K562 (cell line): ENCODE results near the gene PLA1A. TPM values are rescaled to one million over a fixed set of nuclear protein-coding genes. Genes with fewer than 3 reads are reported as not detected.
A peak's percentile ranks its signal among the peaks of the same experiment; 100 is the strongest.

ENCODE experiments used
- ARNT ChIP-seq, 2 experiments: fragments of 450-650 bp; IDR thresholded peaks; 2 replicates each; pipeline ENCODE4 v1.6.1; 2016; ENCODE audit warnings: mild to moderate bottlenecking in 1 of 2
- CAMTA2 ChIP-seq: fragments of 250-450 bp; sonication (Bioruptor Pico); conservative IDR thresholded peaks from 2 replicates; pipeline ENCODE4 v1.5.1; 2022
- FUS ChIP-seq: fragments of 200-400 bp; formaldehyde crosslinking; optimal IDR thresholded peaks from 2 replicates; pipeline ENCODE3; 2017; ENCODE audit warnings: low read depth, low read length
- KLF1 ChIP-seq: fragments of 450-650 bp; IDR thresholded peaks from 2 replicates; pipeline ENCODE4 v1.6.1; 2016; ENCODE audit warnings: missing genetic modification characterization, missing compliant biosample characterization
- NCOA4 ChIP-seq: fragments of 450-650 bp; IDR thresholded peaks from 2 replicates; pipeline ENCODE4 v1.6.1; 2018; ENCODE audit warnings: mild to moderate bottlenecking; ENCODE audit not compliant: partially characterized antibody
- NFE2L1 ChIP-seq: fragments of 450-650 bp; IDR thresholded peaks from 2 replicates; pipeline ENCODE4 v1.6.1; 2016; ENCODE audit warnings: missing genetic modification characterization, low read depth, mild to moderate bottlenecking, missing compliant biosample characterization, moderate library complexity, borderline replicate concordance
- RBBP5 ChIP-seq: fragments of 200-600 bp; sonication (generic); IDR thresholded peaks from 2 replicates; pipeline ENCODE4 v1.6.1; 2012; ENCODE audit warnings: borderline replicate concordance, mild to moderate bottlenecking, low read length, control low read depth, inconsistent platforms; ENCODE audit not compliant: insufficient read depth, poor library complexity, severe bottlenecking
- SAFB ChIP-seq: fragments of 200-400 bp; formaldehyde crosslinking; IDR thresholded peaks from 2 replicates; pipeline ENCODE4 v1.6.1; 2017; ENCODE audit warnings: low read depth, low read length, borderline replicate concordance
- SMARCC2 ChIP-seq: fragments of 450-650 bp; IDR thresholded peaks from 2 replicates; pipeline ENCODE4 v1.6.1; 2017; ENCODE audit warnings: antibody characterized with exemption, moderate library complexity, mild to moderate bottlenecking, low read depth
- ZNF23 ChIP-seq: fragments of 250-450 bp; sonication (Bioruptor Pico); IDR thresholded peaks from 2 replicates; pipeline ENCODE4 v1.4.0; 2020; ENCODE audit warnings: mild to moderate bottlenecking
- ZNF282 ChIP-seq: sonication (generic); formaldehyde crosslinking; IDR thresholded peaks from 2 replicates; pipeline ENCODE4 v1.8.1; 2023; ENCODE audit warnings: missing genetic modification reagents
- ZNF830 ChIP-seq: fragments of 250-450 bp; sonication (Bioruptor Pico); IDR thresholded peaks from 2 replicates; pipeline ENCODE4 v1.5.0; 2021; ENCODE audit warnings: mild to moderate bottlenecking
- polyA plus RNA-seq, 8 experiments: library from polyadenylated mRNA; depleted of rRNA in 4 of 8; stranded (reverse) in 5 of 8; unstranded in 3 of 8; fragments of >200 nt; fragmentation: Nextera tagmentation in 2 of 8; fragmentation: Illumina TruSeq in 1 of 8; extraction: Ambion mirVana in 2 of 8; extraction: Trizol in 1 of 8; gene quantifications; 2 replicates each; pipeline versions ENCODE4 v1.2.1 to v1.2.3, GENCODE V29; 2011 to 2014; ENCODE audit warnings: inconsistent platforms in 1 of 8, missing spikeins in 1 of 8
- total RNA-seq, 7 experiments: library from RNA; depleted of rRNA in 6 of 7; stranded (reverse); fragments of >200 nt in 6 of 7; fragmentation: Illumina TruSeq in 2 of 7; extraction: Trizol in 2 of 7; gene quantifications; 2 replicates each; pipeline versions ENCODE4 v1.2.1 to v1.2.3, GENCODE V29; 2011 to 2021; ENCODE audit warnings: low replicate concordance in 1 of 7
- TF ChIP-seq, protein P1 (sequence below): fragments of 450-650 bp; IDR thresholded peaks from 2 replicates; pipeline ENCODE4 v1.6.1; 2016; ENCODE audit warnings: mild to moderate bottlenecking, moderate library complexity
- TF ChIP-seq, protein P2 (sequence below): fragments of 250-450 bp; sonication (Bioruptor Pico); IDR thresholded peaks from 2 replicates; pipeline ENCODE4 v1.5.0; 2022; ENCODE audit warnings: mild to moderate bottlenecking

The PLA1A gene
- total and polyA plus RNA-seq, 9 of the 15 experiments (the other 6 are each of a cell fraction or from before 2014, with no cell fraction given): not detected

DNA sequence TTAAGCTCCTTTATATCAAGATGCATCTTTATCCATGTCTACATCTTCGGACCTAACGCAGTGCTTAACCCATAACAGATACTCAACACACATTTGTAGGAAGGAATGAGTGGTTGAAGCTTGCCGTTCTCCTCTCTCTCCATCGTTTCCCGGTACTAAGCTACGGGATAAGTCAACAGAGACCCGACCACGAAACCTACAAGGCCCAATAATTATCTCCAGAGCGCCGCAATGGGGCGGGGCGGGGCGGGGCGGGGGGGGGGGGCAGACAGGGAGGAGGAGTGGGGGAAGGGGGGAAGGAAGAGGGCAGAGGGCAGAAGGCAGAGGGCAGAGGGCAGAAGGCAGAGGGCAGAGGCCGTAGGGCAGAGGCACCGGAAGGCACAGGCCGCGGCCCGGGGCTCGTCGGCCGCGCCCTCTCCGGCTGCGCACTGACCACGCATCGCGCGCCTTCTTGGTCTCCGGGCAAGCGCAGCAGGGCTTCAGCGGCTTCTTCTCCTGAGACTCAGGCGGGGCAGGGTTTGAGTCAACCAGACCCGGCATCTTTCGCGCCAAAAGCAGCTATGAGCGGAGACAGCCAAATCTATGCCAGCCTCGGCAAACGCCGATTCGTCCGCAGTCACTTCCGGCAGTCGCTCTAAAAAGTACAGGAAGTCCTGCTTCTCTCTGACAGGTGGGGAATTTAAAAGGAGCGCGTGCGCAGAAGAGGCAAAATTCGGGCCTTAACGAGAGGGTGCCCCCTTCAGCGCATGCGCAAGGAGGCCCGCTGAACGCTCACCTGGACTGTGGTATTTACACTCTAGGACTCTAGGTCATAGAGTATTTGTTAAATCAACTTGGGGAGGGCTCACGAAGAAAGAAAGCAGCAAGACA lies 79.3 kb downstream of the PLA1A start, which contains the start of gene COX17 (continued):
- TF ChIP-seq RBBP5 (peak; percentile 66), NCOA4 (no peak), ZNF830 (CRISPR knock-in tag) (no peak), SMARCC2 (no peak), ZNF282 (CRISPR knock-in tag) (no peak), ZNF23 (CRISPR knock-in tag) (no peak), SAFB (no peak), NFE2L1 (tag) (no peak), ARNT (IDR thresholded peaks at IDR 0.05) (no peak), KLF1 (peak; percentile 59; the same call in 1 of the 2 replicates), CAMTA2 (CRISPR knock-in tag) (no peak), FUS (no peak)
- TF ChIP-seq, protein P1, sequence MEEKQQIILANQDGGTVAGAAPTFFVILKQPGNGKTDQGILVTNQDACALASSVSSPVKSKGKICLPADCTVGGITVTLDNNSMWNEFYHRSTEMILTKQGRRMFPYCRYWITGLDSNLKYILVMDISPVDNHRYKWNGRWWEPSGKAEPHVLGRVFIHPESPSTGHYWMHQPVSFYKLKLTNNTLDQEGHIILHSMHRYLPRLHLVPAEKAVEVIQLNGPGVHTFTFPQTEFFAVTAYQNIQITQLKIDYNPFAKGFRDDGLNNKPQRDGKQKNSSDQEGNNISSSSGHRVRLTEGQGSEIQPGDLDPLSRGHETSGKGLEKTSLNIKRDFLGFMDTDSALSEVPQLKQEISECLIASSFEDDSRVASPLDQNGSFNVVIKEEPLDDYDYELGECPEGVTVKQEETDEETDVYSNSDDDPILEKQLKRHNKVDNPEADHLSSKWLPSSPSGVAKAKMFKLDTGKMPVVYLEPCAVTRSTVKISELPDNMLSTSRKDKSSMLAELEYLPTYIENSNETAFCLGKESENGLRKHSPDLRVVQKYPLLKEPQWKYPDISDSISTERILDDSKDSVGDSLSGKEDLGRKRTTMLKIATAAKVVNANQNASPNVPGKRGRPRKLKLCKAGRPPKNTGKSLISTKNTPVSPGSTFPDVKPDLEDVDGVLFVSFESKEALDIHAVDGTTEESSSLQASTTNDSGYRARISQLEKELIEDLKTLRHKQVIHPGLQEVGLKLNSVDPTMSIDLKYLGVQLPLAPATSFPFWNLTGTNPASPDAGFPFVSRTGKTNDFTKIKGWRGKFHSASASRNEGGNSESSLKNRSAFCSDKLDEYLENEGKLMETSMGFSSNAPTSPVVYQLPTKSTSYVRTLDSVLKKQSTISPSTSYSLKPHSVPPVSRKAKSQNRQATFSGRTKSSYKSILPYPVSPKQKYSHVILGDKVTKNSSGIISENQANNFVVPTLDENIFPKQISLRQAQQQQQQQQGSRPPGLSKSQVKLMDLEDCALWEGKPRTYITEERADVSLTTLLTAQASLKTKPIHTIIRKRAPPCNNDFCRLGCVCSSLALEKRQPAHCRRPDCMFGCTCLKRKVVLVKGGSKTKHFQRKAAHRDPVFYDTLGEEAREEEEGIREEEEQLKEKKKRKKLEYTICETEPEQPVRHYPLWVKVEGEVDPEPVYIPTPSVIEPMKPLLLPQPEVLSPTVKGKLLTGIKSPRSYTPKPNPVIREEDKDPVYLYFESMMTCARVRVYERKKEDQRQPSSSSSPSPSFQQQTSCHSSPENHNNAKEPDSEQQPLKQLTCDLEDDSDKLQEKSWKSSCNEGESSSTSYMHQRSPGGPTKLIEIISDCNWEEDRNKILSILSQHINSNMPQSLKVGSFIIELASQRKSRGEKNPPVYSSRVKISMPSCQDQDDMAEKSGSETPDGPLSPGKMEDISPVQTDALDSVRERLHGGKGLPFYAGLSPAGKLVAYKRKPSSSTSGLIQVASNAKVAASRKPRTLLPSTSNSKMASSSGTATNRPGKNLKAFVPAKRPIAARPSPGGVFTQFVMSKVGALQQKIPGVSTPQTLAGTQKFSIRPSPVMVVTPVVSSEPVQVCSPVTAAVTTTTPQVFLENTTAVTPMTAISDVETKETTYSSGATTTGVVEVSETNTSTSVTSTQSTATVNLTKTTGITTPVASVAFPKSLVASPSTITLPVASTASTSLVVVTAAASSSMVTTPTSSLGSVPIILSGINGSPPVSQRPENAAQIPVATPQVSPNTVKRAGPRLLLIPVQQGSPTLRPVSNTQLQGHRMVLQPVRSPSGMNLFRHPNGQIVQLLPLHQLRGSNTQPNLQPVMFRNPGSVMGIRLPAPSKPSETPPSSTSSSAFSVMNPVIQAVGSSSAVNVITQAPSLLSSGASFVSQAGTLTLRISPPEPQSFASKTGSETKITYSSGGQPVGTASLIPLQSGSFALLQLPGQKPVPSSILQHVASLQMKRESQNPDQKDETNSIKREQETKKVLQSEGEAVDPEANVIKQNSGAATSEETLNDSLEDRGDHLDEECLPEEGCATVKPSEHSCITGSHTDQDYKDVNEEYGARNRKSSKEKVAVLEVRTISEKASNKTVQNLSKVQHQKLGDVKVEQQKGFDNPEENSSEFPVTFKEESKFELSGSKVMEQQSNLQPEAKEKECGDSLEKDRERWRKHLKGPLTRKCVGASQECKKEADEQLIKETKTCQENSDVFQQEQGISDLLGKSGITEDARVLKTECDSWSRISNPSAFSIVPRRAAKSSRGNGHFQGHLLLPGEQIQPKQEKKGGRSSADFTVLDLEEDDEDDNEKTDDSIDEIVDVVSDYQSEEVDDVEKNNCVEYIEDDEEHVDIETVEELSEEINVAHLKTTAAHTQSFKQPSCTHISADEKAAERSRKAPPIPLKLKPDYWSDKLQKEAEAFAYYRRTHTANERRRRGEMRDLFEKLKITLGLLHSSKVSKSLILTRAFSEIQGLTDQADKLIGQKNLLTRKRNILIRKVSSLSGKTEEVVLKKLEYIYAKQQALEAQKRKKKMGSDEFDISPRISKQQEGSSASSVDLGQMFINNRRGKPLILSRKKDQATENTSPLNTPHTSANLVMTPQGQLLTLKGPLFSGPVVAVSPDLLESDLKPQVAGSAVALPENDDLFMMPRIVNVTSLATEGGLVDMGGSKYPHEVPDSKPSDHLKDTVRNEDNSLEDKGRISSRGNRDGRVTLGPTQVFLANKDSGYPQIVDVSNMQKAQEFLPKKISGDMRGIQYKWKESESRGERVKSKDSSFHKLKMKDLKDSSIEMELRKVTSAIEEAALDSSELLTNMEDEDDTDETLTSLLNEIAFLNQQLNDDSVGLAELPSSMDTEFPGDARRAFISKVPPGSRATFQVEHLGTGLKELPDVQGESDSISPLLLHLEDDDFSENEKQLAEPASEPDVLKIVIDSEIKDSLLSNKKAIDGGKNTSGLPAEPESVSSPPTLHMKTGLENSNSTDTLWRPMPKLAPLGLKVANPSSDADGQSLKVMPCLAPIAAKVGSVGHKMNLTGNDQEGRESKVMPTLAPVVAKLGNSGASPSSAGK: peak; percentile 38; the same call in 1 of the 2 replicates
- TF ChIP-seq, protein P2, sequence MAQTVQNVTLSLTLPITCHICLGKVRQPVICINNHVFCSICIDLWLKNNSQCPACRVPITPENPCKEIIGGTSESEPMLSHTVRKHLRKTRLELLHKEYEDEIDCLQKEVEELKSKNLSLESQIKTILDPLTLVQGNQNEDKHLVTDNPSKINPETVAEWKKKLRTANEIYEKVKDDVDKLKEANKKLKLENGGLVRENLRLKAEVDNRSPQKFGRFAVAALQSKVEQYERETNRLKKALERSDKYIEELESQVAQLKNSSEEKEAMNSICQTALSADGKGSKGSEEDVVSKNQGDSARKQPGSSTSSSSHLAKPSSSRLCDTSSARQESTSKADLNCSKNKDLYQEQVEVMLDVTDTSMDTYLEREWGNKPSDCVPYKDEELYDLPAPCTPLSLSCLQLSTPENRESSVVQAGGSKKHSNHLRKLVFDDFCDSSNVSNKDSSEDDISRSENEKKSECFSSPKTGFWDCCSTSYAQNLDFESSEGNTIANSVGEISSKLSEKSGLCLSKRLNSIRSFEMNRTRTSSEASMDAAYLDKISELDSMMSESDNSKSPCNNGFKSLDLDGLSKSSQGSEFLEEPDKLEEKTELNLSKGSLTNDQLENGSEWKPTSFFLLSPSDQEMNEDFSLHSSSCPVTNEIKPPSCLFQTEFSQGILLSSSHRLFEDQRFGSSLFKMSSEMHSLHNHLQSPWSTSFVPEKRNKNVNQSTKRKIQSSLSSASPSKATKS (CRISPR knock-in tag): no peak
